GM12892 (cell line): Measurements from ENCODE around the gene ZNF275.
"Not testable (repeated sequence)": the region's sequence is repeated elsewhere in the genome, so short reads cannot be mapped to it uniquely, and the experiment has no call there.

Experiments
- DNase-seq: peaks from one replicate; pipeline ENCODE4 v3.0.0; 2011; ENCODE audit not compliant: insufficient read length
- FAIRE-seq: peaks from 2 replicates; lab custom pipeline; 2011; peaks lifted over from hg19 to GRCh38; lab: Jason Lieb, UNC
- POLR2A ChIP-seq: IDR thresholded peaks from 2 replicates; pipeline ENCODE4 v1.6.1; 2011; ENCODE audit warnings: low read depth, low read length, control low read depth
- POLR2AphosphoS5 ChIP-seq: IDR thresholded peaks from 2 replicates; pipeline ENCODE4 v1.6.1; 2011; ENCODE audit warnings: low read depth, low read length, control low read depth
- TAF1 ChIP-seq: IDR thresholded peaks from 2 replicates; pipeline ENCODE4 v1.6.1; 2011; ENCODE audit warnings: low read depth, mild to moderate bottlenecking, control low read depth, low read length, borderline replicate concordance

The ZNF275 gene

DNA sequence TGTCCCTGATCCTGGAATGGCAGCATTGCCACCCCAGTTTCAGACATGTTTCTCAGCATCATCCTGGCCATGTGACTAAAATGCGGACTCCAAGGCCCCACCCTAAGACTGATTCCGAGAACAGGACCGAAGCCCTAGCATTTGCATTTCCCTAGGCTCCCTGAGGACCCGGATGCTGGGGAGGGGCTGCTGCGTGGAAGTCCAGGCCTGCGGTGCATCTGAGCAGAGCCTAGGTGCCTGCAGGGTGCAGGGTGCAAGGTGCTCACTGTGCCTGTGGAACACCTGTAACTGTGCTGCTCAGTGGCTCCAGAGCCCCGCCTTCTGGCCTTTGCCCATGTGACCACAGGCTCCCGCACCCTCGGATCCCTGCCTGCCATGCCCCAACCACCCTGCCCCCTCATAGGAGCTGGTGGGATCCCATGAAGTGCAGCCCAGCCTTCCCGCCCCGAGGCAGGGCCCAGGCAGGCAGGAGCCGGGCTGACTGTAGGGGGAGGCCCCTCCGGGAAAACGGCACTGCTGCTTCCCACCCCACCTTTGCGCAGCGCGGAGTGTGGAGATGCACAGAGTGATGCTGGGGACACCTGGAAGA is 27.3 kb upstream of the ZNF275 start:
- FAIRE-seq (no peak), DNase-seq (no peak)
- TF ChIP-seq POLR2A (no peak), TAF1 (no peak), POLR2AphosphoS5 (no peak)

GRCh38 chrX:153307276-153308178 is 26.4 kb upstream of the ZNF275 start:
- no peak for DNase-seq
- TF ChIP-seq POLR2A: no peak
- TF ChIP-seq TAF1: no peak
- no peak for TF ChIP-seq POLR2AphosphoS5
- no peak for FAIRE-seq

GRCh38 chrX:153310901-153311300 is 23.1 kb upstream of the ZNF275 start:
- TF ChIP-seq POLR2AphosphoS5: no peak
- FAIRE-seq (peak; percentile 24), DNase-seq (no peak)

- FAIRE-seq (no peak), DNase-seq (no peak)
- TF ChIP-seq TAF1: no peak
- no peak for TF ChIP-seq POLR2AphosphoS5
- TF ChIP-seq POLR2A: no peak
Observed at GRCh38 chrX:153312041-153312440, 21.9 kb upstream of the ZNF275 start.

GRCh38 chrX:153312842-153313241 is 21.1 kb upstream of the ZNF275 start:
- FAIRE-seq (no peak), DNase-seq (no peak)
- no peak for TF ChIP-seq TAF1
- no peak for TF ChIP-seq POLR2AphosphoS5
- no peak for TF ChIP-seq POLR2A

- FAIRE-seq: no peak
- no peak for TF ChIP-seq POLR2AphosphoS5
- no peak for TF ChIP-seq TAF1
- no peak for TF ChIP-seq POLR2A
- DNase-seq: no peak
Observed at GRCh38 chrX:153317306-153317705, 16.6 kb upstream of the ZNF275 start.

DNA sequence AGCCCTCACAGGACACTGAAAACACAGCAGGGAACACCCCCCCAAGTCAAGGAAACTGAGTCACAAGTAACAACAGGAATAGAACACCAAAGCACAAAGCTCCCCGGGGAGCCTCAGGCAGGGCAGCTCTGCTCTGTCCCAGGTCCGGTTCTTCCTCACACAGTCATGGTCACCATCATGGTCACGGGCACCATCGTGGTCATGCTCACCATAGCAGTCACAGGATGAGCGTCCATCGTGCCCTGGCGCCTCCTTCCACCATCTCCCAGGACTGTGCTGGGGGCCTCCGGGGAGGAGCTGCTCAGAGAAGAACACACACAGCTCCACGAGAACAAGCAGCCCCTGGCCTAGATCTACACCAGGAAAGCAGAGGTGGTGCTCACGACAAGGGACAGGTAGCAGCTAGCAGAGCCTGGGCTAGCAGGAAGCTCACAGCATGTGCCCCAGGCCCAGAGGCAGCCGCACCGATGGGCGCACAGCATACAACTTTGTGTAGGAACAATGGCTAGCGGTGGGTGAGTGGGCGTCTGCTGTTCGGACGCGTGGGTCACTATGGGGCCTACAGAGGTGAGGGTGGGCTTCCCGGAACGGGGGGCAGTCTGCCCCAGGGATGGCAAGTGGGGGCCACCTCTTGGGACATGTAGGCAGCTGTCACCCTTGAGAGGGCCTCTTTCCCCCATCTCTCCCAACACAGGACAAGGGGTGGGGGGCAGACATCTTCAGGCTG is 15.8 kb upstream of the ZNF275 start:
- no peak for FAIRE-seq
- DNase-seq: no peak
- no peak for TF ChIP-seq POLR2AphosphoS5
- no peak for TF ChIP-seq TAF1
- TF ChIP-seq POLR2A: no peak

DNA sequence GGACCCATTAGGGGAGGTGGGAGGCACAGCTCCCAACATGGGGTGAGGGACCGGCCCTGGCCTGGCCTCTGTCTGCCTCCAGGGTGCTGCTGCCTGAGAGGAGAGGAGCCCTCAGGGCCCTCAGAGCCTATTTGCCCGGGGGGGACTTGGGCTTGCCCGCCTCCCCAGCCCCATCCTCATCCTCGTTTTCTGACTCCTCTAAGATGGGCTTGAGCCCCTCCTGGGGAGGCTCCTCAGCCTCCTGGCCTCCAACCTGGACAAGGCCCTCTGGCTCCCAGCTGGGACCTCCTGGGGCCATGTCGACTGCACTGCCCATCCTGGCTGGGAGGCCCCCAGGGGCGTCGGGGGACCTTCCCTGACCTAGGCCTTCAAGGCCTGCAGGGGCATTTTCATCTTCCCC is 15.1 kb upstream of the ZNF275 start:
- no peak for TF ChIP-seq POLR2AphosphoS5
- TF ChIP-seq POLR2A: no peak
- TF ChIP-seq TAF1: no peak
- DNase-seq (no peak), FAIRE-seq (no peak)

DNA sequence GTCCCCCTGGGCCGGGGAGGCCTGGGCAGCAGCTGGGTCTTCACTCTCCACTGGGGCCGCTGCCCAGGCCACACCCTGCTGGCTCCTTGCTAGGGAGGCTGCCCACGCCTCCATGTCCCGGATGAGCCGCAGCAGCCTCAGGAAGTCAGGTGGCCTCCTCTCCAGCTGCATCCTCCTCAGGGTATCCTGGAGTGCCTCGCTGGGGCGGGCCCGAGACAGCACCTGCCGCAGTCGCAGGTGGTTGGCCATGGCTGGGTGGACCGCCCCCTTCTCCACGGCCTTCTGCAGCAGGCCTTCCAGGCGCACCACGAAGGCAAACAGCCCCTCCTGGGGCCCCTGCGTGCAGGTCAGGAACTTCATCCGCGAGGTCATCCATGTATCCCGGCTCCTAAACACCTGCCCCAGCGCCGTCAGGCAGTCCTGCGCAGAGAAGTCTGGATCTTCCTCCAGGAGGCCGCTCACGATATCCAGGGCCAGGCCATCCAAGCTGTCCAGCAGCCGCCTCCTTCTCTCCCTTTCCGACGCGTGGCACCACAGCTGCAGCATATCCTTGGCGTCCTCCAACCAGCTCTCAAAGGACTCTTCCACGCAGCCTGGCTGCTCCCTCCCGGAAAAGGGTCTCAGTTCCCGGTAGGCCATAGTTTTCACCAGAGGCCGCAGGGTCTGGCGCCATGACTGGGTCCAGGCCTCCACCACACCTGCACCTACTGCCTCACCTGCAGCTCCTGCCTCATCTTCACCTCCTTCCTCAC is 14.5 kb upstream of the ZNF275 start:
- FAIRE-seq: no peak
- TF ChIP-seq TAF1 (no peak), POLR2AphosphoS5 (no peak)
- no peak for DNase-seq

- FAIRE-seq, DNase-seq: not testable (repeated sequence)
Observed at GRCh38 chrX:153320047-153320443, 13.9 kb upstream of the ZNF275 start.

- TF ChIP-seq POLR2AphosphoS5: no peak
- TF ChIP-seq TAF1: no peak
- no peak for TF ChIP-seq POLR2A
Observed at GRCh38 chrX:153320555-153321184, 13.3 kb upstream of the ZNF275 start.

More at GRCh38 chrX:153320555-153321184, 13.3 kb upstream of the ZNF275 start:
- no peak for FAIRE-seq
- no peak for DNase-seq
